Stimulated activated CD4-positive, alpha-beta T cell treated with anti-CD3 and anti-CD28 coated beads, Interleukin-2, amount 100 ng/mL, for 4 hours (primary cell): ENCODE results near the gene ACTBL2.
"Not testable (repeated sequence)": the region's sequence is repeated elsewhere in the genome, so short reads cannot be mapped to it uniquely, and the experiment has no call there.

Source experiments
- DNase-seq: peaks from one replicate; pipeline ENCODE4 v3.0.0-alpha.2; 2020; ENCODE audit warnings: low read depth

Gene ACTBL2

DNA sequence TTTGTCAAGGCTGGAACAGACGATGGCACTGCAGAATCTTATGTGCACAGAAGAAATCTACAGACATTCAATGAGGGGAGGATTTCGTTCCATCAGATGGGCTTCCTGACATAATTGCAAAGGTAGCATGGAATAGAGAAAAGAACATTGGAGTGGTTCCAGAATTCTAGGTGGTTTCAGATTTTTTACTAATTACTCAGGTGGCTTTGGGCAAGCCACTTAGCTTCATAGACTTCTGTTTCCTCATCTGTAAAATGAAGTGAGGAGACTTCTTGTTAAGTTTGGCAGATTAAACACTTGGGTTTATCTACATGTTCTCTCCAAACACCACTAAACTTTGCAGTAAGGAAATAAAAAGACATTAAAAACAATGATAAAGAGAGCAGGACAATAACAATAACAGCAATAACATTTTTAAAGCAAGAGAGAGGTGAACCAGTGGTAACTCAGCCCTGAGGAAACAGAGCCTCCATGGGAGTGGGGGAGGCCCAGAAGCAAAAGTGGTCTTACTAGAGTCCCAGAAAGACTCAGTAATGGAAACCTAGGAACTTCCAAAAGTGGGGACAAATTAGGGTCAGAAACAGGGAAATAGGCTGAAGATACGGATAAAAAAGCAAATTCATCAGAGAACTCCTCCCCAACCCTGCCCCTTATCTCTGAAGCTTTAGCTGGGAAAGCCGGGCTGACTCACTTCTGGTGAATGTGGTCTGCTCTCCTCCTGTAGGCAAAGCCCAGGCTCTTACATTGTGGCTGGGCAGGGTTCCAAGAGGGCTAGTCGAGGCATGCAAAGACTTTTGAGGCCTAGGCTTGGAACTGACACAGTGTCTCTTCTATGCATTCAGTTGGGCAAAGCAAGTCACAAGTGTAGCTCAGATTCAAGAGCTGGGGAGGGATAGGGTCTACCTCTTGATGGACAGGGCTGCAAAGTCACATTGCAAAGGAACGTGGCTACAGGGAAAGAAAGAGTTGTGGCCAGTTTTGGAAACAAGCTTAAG, 11.8 kb upstream of the ACTBL2 start:
- peak; percentile 35 for DNase-seq

DNA sequence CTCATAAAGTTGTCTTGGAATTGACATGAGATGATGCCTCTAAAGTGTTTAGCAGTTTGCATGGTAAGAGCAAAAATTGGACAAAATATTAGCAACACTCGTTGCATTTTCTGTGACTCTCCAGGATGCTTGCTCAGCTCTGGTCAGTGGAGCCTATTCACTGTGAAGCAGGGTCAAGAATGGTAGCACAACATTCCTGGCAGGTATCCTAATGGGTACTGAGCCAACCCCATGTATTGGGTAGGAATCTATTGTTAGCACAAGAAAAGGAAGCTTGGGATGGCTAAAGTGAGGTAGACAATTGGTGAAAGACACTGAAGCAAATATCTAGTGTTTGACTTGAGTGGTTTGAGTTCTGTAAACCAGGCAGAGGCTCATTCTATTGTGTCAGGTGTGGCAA, 10.4 kb upstream of the ACTBL2 start:
- DNase-seq = no peak

DNA sequence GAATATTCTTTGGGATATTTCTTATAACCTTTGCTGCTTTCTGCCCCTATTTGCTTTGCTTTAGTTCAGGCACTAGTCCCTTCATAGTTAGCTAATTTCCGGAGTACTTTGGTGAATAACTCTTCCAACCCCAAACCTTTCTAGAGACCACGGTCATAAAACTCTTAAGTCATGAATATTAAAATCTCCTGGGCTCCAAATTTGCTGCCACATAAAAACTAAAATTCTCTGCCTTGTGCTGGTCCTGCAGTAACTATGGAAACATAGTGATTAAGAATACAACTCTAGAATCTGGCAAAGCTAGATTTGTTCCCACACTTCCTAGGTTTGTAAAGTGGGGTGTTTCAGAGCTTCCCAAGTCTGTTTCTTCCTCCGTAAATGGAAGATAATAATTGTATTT, 10.0 kb upstream of the ACTBL2 start:
- no peak for DNase-seq

DNA sequence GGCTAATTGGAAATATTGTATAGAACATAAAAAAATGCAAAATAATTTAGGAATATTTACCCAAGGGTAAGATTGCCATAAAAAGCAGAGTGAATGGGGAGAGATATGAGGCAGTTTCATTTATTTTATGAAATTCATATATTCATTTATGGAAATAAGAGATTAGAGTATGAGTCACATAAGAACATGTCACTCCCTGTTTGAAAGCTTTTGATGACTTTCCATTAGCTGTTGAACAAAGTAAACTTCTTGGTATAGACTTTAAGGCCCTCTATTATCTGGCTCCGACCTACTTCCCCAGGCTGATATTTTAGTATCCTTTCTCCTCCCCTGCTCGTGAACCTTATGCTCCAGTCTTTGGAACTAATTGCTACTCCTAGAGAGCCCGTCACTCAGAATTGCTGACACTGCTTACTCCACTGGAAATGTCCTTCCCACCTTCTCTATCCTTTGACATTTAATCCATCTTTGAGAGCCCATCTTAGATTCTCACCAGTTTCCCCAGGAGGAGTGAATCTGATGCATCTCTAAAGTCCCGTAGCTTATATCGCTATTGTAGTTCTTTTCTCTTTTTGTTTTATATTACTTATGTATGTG, 8.9 kb upstream of the ACTBL2 start:
- no peak for DNase-seq

DNA sequence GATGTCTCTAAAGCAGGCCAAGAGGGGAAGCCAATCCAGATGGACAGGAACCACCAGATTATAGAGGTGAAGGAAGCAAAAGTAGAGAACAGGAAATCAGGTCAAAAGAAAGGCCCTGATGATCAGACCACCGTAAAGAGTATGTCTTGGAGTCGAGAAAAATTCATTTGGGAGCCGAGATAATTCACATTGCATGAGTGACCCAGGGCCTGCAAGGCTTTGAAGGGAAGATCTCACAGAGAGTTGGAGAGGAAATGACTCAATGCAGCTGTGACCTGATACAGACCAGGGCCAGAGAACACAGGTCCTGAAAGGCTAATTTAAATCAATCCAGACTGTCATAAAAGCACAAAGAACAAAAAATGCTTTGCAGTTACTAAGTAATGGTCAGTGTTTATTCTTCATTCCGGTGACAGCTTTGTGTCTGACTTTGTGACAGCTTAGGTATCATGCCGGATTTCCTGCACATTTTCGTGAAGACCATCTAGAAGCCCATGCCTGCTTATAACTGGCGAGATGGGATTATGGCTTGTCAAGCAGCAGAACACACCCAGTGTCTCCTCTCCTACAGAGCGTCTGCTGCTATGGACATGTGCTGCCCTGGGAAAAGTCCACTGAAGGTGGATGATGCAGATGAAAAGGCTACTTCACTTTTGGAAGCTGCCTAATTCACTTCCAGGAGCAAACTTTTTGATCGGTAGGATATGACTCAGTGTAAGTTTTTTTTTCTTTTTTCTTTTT, 5.8 kb upstream of the ACTBL2 start:
- no peak for DNase-seq

DNA sequence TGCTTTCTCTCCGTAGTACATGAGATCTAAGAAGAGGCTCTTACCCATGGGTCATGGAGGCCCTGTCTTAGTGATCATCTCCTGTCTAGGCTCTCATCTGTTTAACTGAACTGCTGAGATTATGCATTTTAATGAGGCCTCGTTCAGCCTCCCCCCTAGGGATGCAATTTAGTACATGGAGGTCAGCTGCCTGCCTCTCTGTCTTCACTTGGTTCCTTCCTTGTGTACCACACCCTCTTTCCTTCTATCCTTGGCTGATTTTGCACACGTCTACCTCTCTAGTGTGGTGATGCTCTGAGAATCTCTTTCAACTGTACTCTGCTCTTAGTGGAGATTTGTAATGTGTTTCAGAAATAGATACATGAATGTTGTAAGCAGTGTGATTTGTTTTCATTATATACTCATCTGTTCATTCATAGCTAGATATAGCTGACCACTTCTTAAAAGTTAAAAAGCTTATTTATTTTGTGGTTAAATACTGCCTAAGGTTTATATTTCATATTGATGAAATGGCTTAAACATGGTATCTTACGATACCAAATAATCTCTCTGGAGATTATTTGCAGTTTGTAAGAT, 3.5 kb upstream of the ACTBL2 start:
- no peak for DNase-seq

DNA sequence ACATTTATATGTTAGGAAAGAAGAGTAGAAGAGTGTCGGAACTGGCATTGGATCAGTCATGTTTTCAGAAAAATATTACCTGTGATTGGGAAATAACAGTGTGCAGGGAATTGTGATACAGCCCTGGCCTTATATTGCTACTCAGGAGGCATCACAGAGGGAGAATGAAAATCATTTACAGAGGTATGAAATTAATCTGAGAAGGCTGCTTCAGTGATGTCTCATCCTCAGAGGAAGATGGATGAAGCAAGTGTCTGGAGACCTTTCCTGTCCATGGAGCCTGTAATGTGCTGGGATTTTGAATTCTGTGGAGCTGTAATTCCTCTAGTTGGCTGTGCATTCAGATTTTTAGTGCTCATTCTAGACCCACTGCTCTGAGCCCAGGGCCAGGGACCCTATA, 3.8 kb downstream of the ACTBL2 start:
- no peak for DNase-seq

DNA sequence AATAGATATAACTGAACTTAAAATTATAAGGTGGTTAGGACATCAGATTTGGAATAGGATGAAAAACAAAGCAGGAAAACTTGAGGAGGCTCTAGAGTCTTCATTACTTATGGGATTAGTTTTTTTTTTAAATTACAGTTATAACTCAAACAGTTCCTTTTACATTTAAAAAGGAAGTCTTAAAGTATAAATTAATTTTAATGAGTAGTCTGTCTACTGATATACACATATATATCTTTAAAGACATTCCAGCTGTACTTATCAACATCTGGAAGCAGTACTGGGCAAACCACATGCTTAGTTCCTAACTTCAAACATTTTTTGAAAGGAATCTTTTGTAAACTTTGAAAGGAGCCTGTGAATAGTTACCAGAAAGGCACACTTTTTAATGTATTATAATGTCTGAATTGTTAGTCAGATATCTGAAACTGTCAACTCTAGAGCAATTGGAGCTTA, 6.0 kb downstream of the ACTBL2 start:
- DNase-seq = no peak

DNA sequence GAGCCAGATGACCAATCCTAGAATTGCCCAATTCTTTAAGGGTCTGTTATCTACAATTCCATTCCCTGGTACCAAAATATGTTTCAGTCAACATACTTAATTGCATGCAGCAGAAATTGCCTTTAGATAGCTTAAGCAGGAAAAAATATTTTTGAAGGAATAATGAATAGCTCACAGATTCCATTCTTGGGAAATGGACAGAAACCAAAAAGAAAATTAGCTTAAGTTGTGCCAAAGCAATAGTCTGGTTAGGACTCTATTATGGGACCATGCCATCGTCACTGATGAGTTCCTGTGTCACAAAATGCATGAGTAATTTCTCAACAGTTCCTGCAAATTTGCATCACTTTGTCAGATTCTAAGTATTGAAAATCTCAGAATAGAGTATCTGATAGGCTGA, 12.3 kb downstream of the ACTBL2 start:
- DNase-seq = no peak

DNA sequence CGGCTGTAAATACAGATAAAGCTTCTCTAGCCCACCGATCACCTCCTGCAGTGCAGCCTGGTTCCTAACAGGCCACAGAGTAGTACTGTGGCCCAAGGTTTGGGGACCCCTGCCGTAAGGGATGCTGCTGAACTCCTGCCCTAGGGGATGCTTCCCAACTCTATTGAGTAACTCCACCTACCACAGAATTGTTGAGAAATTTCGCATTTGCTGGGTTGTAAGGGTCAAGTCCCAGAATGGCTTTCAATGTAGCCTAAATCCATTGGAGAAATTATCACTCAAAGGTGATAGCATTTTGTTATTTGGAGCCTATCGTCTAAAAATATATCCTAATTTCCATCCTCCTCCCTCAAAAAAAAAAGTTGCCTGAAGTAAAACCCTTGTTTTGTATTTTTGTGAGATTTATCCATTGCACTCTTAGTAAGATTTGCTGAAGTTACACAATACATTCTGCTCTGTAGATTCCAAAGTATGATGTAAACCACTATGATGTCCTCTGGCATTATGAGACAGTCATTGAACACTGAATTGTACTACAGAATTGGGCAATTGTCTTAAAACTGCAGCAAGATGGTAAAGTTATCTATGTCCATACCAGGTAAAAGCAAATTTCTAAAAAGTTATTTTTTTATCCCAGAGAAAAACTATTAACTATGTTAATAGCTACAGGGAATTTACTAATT, 14.0 kb downstream of the ACTBL2 start:
- no peak for DNase-seq

DNA sequence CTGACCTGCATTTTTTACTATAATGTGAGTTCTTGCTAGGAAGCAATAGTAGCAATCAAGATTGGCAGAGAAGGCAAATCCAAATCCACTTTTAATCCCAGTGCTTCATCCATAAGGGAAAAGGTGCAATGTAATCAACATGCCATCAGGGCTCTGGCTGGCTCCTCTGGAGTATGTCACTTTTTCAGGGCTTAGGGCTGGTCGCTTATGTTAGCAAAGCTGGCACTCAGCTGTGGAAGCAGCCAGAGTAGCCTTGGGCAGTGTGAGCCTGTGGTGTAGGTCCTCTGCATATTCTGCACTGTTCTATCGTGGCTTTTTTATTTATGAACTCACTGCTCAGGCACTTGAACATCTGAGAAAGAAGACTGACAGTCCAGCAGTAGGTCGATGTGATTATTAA, 16.1 kb downstream of the ACTBL2 start:
- DNase-seq = no peak

DNA sequence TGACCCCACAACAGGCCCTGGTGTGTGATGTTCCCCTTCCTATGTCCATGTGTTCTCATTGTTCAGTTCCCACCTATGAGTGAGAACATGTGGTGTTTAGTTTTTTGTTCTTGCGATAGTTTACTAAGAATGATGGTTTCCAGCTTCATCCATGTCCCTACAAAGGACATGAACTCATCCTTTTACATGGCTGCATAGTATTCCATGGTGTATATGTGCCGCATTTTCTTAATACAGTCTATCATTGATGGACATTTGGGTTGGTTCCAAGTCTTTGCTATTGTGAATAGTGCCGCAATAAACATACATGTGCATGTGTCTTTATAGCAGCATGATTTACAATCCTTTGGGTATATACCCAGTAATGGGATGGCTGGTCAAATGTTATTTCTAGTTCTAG, 22.6 kb downstream of the ACTBL2 start:
- not testable (repeated sequence) for DNase-seq

DNA sequence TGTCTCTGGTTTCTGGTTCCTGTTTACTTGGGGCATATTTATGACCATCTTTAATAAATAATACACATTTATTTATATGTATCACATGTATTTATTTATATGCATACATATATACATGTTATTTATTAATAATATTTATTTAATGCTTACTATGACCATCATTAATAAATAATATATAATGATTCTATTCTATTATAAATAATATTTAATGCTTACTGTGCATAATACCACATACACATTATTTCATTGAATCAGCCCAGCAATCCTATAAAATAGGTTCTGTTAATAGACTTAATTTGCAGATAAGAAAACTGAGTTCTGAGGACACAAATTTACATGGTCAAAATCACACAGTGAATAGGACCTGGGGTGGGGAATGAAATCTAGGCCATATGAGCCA, 24.2 kb downstream of the ACTBL2 start:
- no peak for DNase-seq

DNA sequence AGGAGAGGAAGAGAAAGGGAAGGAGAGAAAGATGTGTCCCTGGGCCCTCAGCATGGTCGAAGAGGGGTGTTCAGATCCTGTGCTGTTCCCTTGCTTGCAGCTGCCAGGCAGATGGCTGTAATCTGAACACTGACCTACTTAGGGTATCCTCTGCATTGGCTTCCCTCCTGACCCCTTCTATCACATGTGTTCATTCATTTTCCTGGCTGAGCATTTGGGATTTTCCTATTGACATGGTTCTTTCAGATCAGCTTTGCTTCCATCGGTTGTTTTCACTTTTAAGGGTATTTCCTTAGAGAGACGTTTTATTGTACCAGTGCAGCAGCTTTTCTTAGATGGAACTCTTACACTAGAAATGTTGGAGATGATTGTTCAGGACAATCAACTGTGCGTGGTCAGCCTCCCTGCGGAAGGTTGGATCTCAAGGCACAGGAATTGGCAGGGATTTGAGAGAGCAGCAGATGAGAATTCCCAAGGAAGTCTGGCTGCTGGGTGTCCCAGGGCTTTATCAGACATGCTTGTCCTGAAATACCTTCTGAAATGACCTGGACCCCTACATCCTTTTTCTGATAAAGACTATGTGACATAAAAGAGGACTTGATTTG, 26.0 kb downstream of the ACTBL2 start:
- DNase-seq = no peak

DNA sequence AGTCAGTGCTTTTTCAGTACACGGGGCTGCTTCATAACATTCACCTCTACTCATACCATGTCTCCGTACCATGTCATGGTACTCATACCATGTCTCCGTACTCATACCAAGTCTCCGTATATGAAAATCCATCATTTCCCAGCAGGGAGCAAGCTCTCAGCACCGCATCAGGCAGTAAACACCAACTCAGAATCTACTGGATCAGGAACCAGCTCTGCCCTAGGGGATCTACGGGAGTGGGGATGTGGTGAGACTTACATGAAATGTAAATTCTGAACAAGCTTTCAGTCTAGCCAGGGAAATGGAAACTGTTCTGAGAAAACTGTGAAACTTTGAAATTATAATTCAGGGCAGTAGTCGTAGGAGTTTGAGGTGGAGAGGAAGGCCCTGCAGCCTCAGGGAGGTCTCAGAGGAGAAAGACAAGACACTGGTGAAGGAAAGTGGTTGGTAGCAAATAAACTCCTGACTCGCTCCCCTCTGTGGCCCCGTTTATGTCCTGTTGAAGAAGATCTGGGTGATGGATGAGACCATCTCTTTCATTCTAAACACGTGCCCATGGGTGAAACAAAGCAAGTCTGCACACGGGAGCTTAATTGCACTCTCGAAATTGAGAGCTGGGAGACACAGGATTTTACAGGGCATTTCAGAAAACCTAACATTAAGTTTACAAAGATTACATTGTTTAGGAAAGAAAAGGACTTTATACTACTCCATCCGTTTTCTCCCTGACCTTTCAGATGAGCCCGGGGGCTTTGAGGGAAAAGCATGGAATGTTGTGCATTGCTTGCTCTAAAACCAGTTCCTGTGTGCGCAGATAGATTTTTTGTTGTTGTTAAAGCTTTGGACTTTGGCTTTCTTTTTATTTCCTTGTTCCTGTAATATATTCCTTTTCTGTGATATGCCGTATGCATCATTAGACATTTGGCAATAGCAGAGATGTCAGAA, 26.8 kb downstream of the ACTBL2 start:
- no peak for DNase-seq

DNA sequence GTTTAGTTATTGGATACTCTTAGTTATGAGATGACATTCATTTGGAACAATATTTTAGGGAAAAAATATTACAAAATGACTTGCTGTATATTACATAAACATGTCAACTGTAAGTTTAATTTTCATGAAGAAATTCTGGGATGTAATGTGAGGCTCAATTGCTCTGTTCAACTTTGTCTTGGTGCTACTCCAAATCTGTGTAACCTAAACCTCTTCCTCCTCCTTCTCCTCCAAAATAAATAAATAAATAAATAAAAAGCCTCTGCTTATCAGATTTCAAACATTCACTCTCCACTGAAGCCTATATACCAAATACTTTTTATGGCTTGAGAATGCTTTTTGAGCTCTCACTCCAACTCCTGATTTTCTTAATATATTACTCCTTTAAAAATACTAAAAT, 27.7 kb downstream of the ACTBL2 start:
- no peak for DNase-seq

DNA sequence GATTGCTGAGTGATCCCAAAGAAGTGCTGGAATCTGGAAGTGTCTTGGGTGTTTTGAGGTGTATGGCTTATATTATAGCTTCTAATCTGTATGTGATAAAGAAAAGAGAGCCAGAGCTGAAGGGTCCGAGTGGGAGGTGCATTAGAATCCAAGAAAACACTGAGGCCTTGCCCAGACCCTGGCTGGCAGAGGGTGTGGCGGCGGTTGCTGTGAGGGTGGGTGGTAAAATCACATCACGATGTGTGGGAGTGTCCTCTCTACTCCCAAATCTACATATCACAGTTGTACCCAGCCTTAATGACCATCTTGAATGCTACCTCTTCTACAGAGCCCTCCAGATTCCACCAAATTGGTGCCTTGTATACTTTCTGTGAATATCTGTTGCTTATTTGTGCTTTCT, 28.9 kb downstream of the ACTBL2 start:
- DNase-seq = no peak

DNA sequence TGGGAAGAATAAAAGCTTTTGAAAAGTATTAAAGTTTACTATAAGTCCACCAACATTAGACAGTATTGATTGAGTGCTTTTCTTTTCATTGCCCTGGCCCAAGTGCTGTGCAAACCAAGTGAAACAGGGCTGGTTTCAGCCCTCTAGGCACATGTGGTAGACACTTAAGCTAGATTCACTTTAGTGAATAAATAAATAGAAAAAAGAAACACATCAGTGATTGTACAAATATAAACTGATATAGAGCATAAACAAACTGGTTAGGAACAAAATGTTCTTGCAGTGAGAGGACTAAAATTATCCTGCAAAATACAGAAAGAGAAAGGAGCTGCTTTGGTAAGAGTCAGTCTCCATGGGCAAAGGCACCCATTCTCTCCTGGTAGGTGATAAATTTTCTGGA, 29.7 kb downstream of the ACTBL2 start:
- no peak for DNase-seq

DNA sequence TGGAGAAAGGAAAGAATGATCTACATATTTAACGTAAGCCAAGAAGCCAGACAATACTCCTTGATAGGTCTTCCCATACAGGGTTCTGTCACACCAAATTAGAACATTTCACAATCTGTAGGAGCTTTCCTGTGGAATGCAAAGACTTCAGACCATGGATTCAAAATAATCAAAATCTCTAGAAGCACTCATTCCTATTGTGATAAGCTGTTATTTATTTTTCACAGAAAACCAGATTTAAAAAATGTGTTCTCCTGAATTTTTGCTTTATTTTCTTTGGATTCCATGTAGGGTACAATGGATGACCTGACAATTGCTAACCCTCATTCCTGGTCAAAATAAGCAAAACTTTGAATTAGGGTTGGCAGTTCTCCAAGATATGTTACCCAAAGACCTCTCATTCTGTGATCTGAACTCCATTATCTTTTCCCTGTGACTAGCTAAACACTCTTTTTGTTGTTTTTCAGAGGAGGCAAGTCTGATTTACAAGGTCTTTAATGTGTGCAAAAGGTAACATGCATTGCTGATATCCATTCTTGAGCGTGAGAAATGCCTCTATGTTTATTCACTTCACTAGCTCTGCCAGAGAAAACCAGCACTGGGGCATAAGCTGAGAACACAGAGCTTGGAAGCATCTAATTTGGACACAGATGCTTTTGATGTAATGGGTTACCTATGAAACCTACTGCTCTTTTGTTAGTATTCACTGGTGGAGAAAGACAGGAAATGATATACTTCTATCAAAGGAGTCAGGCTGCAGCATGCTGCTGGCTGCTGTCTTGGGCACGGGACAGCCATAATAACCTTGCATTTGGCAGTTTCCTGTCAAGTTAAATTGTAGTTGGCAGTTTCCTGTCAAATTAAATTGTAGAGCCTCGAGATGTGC, 31.4 kb downstream of the ACTBL2 start:
- DNase-seq = no peak
